ENCODE measurements around the gene LDHAL6A. TPM values are rescaled to one million over a fixed set of nuclear protein-coding genes. Genes with fewer than 3 reads are reported as not detected.

Gene LDHAL6A
- polyA plus RNA-seq, 3 donors = 1.00 to 1.3 (median 1.0) TPM

DNA sequence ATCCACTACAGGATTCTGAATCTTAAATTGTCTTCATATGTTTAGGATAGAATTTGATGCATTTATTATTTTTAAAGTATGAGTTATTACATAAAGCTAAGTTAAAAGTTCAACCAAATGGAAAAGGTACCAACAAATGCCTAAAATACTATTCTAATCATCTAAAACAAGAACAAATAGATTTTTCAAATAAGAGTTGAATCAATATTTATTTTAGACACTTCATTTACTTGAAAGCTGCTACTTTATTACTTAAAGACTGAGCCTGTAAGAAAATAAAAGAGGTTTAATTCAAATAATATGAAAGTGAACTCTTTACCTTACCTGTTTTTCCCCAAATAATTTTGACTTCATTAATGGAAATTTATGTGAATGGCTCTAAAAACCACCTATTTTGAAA is 16.9 kb downstream of the LDHAL6A start:
- DNase-seq (ENCODE audit: extremely low read depth in 1 of 11, low read depth in 9 of 11, low spot score in 4 of 11) = no peak

GRCh38 chr11:18479063-18479462 is 23.4 kb downstream of the LDHAL6A start:
- no peak for DNase-seq (ENCODE audit: extremely low read depth in 1 of 11, low read depth in 9 of 11, low spot score in 4 of 11)

DNA sequence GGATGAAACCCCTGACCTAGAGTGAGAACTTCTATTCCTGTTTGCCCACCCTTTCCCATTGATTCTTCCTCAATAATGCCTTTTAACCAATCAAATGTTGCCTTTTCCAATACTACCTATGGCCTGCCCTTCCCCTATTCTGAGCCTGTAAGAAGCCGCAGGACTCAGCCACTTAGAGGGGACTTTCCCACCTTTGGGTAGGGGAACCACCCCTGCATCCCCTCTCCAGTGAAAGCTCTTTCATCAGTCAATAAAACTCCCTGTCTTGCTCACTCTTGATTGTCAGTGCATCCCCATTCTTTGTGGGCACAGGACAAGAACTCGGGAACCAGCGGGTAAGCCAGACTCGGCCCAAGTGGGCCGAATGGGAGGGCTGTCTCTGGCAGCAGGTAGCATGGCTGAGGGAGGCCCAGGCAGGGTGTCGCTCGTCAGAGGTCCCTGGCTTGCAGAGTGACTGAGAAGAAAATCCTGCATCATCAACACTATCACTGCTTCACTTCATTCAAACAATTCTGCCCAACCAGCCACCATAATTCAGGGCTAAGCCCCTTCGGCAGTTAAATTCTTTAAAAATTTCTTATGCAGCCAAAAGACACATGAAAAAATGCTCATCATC is 30.4 kb downstream of the LDHAL6A start:
- DNase-seq (ENCODE audit: extremely low read depth in 1 of 11, low read depth in 9 of 11, low spot score in 4 of 11) = no peak

DNA sequence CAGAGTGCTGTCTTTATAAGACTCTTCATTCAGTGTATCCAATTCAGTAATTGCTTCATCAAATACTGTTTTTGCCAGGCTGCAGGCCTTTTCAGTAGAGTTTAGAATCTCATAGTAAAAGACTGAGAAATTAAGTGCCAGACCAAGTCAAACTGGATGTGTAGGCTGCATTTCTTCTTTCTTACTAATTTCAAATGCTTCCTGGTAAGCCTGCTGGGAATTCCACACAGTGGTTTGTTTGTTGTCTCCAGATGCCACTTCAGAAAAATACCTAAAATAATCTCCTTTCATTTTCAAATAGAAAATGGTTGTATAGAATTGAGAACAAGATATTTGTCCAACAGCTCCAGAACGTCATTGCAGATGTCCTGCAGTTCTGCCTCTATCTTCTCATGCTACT is 34.7 kb downstream of the LDHAL6A start:
- no peak for DNase-seq (ENCODE audit: extremely low read depth in 1 of 11, low read depth in 9 of 11, low spot score in 4 of 11)

GRCh38 chr11:18490736-18491485 is 35.3 kb downstream of the LDHAL6A start:
- DNase-seq (ENCODE audit: extremely low read depth in 1 of 11, low read depth in 9 of 11, low spot score in 4 of 11) = no peak

DNA sequence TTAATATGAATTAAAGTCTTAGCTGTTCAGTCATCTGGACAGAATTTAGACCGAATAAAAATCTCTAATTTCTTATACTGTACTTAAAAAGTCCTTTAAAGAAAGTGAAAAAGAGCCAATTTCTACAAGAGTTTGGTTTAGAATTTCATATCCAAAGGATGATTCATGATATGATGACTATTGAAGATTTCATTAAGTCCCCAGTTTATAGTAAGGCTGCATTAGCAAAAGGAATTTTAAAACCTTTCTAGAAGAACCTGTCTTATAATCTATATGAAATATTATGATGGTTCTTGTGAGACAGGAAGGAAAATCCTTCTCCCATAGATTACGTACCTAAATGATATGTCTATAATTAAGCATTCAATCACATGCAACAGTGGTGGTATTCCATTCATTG is 36.3 kb downstream of the LDHAL6A start:
- no peak for DNase-seq (ENCODE audit: extremely low read depth in 1 of 11, low read depth in 9 of 11, low spot score in 4 of 11)

GRCh38 chr11:18492888-18493287 is 37.2 kb downstream of the LDHAL6A start:
- no peak for DNase-seq (ENCODE audit: extremely low read depth in 1 of 11, low read depth in 9 of 11, low spot score in 4 of 11)

DNA sequence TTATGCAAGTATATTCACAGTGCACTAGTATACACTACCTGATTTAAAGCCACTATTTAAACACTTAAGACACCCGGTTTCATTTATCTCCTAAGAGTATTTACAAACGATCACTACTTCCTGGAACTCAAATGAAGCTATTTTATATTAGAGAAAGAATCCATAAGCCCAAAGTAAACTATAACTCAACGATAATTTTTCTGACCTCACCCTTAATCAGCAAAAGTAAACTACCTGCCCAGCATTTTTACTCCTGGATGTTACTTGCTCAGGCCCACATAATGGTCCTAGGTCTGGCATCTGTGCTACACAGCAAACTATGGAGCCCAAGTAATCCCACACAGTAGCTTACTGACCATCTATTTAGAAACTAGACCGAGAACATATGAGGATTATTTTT is 37.7 kb downstream of the LDHAL6A start:
- no peak for DNase-seq (ENCODE audit: extremely low read depth in 1 of 11, low read depth in 9 of 11, low spot score in 4 of 11)

GRCh38 chr11:18495271-18495670 is 39.6 kb downstream of the LDHAL6A start:
- no peak for DNase-seq (ENCODE audit: extremely low read depth in 1 of 11, low read depth in 9 of 11, low spot score in 4 of 11)

GRCh38 chr11:18495703-18496102 is 40.0 kb downstream of the LDHAL6A start:
- no peak for DNase-seq (ENCODE audit: extremely low read depth in 1 of 11, low read depth in 9 of 11, low spot score in 4 of 11)

- no peak for DNase-seq (ENCODE audit: extremely low read depth in 1 of 11, low read depth in 9 of 11, low spot score in 4 of 11)
Measured at GRCh38 chr11:18498039-18498438, 42.4 kb downstream of the LDHAL6A start.

DNA sequence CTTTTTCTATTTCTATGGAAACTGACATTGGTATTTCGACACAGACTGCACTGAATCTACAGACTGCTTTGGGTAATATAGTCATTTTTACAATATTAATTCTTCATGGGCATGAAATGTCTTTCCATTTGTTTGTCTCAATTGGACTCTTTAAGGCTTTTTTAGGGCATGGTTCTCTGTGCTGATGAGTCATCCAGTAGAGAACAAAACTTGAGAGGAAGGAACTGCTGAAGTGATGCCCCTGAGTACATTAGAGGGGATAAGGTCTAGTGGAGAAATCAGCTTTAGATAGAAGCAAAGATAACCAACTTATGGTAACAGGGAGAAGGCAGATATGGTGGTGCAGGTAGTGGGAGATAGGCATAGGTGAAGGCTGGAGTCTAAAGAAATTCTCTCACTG is 46.0 kb downstream of the LDHAL6A start:
- no peak for DNase-seq (ENCODE audit: extremely low read depth in 1 of 11, low read depth in 9 of 11, low spot score in 4 of 11)

DNA sequence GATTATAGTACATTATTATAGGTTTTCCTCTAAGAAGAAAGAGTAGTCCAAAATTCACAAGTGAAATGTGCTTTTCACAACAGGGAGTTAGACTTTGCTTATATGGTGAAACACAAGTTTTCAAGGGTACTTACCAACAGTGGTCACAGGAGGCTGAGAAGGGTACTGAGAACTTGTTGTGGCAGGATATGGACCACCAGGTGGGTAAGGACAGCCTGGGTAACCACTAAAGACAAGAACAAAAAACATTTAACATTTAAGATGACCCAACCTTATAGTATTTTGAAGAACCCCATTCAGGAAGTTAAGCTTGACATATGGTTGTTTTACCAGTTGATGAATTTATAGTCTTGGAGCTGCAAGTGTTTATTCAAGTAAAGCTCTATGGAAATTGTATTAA is 46.7 kb downstream of the LDHAL6A start:
- no peak for DNase-seq (ENCODE audit: extremely low read depth in 1 of 11, low read depth in 9 of 11, low spot score in 4 of 11)

- DNase-seq (ENCODE audit: extremely low read depth in 1 of 11, low read depth in 9 of 11, low spot score in 4 of 11) = no peak
Measured at GRCh38 chr11:18521122-18521521, 65.5 kb downstream of the LDHAL6A start.

- no peak for DNase-seq (ENCODE audit: extremely low read depth in 1 of 11, low read depth in 9 of 11, low spot score in 4 of 11)
Measured at GRCh38 chr11:18522388-18522787, 66.7 kb downstream of the LDHAL6A start.

GRCh38 chr11:18523084-18523483 is 67.4 kb downstream of the LDHAL6A start:
- no peak for DNase-seq (ENCODE audit: extremely low read depth in 1 of 11, low read depth in 9 of 11, low spot score in 4 of 11)

GRCh38 chr11:18524248-18524647 is 68.6 kb downstream of the LDHAL6A start:
- no peak for DNase-seq (ENCODE audit: extremely low read depth in 1 of 11, low read depth in 9 of 11, low spot score in 4 of 11)

DNA sequence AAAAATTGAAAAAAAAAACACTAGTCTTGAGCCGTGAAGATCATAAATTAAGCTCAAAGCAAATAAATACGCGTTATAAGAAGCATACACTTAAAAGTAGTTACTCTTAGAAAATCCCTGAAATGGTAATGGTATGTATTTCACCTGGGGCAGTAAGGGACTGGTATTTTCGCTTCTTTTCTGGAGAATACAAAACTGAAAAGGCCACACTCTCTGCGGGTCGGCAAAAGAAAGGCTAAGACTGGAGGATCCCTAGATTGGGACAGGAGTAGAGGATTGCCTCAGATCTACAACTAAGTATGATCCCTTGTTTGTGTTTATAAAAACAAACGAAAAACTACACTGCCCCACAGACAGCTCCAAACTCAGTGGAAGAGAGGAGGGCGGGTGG is 70.5 kb downstream of the LDHAL6A start:
- DNase-seq (ENCODE audit: extremely low read depth in 1 of 11, low read depth in 9 of 11, low spot score in 4 of 11) = peak in 1 of 11 donors; percentile 27

GRCh38 chr11:18526521-18527296 is 71.1 kb downstream of the LDHAL6A start, which contains the start of gene TSG101:
TSG101 (minus strand) TSS chr11:18526942; CDS start chr11:18526816, 126 bp downstream.
- peak; percentile 87 to 97 (median 94) for DNase-seq (ENCODE audit: extremely low read depth in 1 of 11, low read depth in 9 of 11, low spot score in 4 of 11)

GRCh38 chr11:18527512-18527911 is 71.9 kb downstream of the LDHAL6A start:
- DNase-seq (ENCODE audit: extremely low read depth in 1 of 11, low read depth in 9 of 11, low spot score in 4 of 11) = peak in 2 of 11 donors; percentile 7 to 9
